IPS-18c (cell line): ENCODE measurements around the gene LRAT.
A peak's percentile ranks its signal among the peaks of the same experiment; 100 is the strongest.

Experiments
- H3K4me3 ChIP-seq: 2 replicates; pipeline ENCODE4 v1.7.0; 2013; ENCODE audit warnings: low read depth, mild to moderate bottlenecking, low read length, moderate library complexity; ENCODE audit not compliant: insufficient read depth
- H3K9me3 ChIP-seq: one replicate; pipeline ENCODE4 v1.6.1; 2013; ENCODE audit warnings: mild to moderate bottlenecking, low read length, moderate library complexity; ENCODE audit not compliant: control insufficient read depth, insufficient read depth

The LRAT gene

DNA sequence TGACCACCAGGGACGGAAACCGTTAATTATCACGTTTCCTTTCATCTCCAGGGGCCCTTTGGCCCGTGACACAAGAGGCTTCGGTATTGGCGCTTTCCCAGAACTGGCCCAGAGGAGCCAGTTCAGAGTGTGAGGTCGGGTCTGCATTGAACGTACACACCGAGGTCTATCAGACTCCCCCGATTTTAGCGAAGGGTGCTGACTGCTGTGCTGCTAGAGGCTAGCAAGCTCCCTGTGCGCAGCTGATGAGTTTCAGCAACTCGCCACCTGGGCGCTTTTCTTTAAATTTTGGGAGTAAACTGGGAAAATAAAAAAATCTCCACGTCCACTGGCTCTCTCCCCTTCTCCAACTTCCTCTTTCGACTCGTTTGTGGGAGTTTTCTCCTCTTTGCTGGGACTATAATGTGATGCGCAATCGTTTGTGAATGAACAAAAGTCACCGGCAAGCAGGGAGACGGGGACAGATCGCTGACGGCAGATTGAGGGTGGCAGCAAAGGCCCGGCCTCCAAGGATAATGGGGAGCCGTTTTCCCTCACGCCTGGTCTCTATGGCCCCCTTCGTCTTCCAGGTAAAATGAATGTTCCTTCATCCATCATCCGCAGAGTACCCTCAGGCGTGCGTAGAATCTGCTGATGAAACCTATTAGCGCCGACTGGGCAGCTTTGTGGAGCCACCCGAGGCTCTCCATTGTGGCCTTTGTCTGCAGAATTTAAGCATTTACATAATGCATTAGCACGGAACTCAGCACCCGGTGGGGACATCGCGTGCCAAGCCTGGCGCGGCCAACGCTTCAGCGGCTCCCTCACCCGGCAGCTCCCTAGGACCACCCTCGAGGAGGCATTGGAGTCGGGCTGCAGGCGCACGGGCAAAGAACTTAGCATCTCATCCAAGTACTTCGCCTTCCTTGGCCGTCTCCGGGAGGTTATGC is 1.6 kb upstream of the LRAT start:
- H3K4me3 ChIP-seq, result peak overlapping the region; percentile 32; the same call in 1 of the 2 replicates
- no peaks in the 10 kb centered on the region for H3K9me3 ChIP-seq

DNA sequence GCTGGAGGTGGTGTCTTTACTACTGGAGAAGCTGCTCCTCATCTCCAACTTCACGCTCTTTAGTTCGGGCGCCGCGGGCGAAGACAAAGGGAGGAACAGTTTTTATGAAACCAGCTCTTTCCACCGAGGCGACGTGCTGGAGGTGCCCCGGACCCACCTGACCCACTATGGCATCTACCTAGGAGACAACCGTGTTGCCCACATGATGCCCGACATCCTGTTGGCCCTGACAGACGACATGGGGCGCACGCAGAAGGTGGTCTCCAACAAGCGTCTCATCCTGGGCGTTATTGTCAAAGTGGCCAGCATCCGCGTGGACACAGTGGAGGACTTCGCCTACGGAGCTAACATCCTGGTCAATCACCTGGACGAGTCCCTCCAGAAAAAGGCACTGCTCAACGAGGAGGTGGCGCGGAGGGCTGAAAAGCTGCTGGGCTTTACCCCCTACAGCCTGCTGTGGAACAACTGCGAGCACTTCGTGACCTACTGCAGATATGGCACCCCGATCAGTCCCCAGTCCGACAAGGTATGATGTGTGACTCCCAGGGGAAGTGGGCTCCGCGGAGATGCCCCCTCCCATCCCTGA is 634 bp downstream of the LRAT start:
- H3K9me3 ChIP-seq, result no peaks in the 10 kb centered on the region
- H3K4me3 ChIP-seq, result peak overlapping the region; percentile 73

DNA sequence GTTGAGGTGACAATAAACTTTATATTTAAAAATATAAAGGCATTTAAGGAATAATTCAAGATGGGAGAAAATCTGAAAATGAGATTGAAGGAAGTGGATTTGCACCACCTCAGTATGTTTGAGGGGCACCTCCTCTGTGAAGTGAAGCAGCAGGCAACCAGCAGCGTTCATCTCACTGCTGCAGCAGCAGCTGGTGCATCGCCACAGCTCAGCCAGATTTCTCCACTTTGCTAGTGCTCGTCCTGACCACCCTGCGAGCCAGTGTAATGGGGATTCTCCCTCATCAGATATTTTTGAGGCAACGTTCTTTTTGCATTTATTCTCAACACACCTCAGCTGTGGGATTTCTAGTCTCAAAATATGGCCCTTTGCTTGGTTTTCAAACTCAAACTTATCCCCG is 13.9 kb downstream of the LRAT start:
- no peak overlapping the region for H3K4me3 ChIP-seq
- H3K9me3 ChIP-seq, result no peaks in the 10 kb centered on the region

DNA sequence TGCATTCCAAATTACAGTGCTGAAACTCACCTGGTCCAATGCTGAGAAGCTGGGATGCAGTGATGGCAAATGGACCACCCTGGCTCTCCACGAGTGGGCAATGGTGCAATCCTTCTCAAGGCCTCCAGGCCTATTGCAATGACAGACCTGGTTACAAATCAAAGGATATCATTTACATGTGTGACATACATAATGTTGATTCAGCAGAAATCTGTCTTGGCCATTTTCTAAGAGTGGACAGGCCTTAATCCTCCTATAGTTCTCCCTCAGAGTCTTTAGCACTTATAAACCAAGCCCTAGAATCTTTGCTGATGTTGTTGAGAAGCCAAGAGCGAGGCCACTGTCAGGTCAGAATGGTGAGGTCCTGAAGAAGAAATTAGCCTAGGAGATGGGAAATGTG is 17.1 kb downstream of the LRAT start:
- H3K9me3 ChIP-seq, result no peaks in the 10 kb centered on the region
- no peak overlapping the region for H3K4me3 ChIP-seq

DNA sequence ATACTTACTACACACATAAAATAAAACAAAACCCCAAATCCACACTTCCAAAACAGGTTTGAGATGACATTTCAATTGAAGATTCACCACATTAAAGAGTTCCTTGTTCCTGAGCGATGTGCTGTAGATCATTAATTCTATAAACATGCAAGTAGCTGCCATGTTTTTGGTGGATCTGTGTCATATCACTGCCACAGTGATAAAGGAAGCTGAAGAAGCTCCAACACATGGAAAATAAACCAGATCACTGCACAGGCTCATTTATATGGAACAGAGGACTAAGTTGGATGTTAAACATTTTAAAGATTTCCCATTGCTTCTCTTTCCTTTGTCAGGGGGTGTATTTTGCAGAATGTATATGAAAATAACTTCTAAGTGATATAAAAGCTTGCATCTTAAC is 34.5 kb downstream of the LRAT start:
- H3K9me3 ChIP-seq, result no peaks in the 10 kb centered on the region

DNA sequence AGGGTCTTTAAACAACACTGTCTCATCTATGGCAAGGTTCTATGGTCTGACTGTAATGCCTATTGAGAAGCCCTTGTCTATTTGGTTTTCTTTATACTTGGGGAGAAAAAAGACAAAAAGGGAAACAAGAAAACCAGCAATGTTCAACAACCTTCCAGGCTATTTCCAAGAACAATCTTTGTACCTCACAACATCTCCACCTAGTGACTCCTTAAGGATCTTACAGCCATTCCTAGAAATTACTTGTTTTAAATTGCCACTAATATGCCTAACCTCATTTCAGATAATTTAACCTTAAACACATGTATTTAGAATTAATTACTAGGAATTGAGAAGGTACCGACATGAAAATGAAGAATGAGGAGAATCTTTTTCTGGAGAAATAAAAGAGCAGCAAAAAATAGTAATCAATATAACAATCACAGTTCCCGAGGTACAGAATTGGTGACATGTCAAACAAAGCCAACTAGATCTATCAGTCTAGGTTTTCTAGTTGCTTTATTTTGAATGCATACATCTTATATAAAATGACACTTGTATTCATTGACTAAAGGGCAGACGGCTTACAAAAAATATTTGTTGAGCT is 35.7 kb downstream of the LRAT start:
- Histone ChIP-seq H3K9me3 (no peaks in the 10 kb centered on the region), H3K4me3 (no peak overlapping the region)

More for the DNA sequence above, 34.5 kb downstream of the LRAT start:
- no peak overlapping the region for H3K4me3 ChIP-seq

DNA sequence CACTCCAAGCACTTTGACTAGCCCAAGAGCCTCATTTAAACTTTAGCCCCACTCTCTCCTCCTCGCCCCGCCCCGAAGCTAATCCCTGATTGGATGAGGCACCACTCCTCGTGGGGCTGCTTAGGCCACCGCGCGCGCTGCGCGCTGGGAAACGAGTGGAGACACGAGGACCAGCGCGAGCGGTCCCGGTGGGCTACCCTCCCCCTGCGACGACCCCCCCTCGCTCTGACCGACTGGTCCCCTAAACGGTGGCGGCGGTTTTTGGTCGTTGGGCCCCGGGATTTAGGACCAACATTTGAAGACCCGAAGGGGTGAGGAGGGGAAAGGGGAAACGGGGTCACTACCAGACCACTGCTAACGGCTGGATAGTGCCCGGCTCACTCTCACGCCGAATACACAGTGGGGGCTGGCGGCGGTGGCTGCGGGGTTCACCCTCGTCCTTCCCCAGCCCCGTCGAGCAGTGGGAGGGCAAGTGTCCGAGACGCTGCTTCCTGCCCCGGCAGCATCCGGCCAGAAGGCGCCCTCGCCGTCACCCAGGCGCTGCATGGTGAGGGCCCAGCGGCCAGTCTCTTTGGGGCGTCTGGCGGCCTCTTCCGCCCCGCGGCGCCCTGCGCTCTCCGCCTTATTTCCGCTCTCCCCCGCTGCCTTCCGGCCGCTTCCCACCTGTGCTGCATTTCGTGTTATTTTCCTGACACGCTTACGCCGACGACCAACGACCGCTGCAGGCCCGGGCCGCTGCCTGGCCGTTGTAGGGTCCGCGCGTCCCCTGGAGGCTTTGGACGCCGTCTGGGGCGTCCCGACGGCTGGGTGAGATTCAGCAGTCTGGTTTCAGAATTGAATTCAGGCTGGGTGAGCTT is 37.6 kb downstream of the LRAT start, which contains the start of gene RBM46:
Gene RBM46 (plus strand): TSS at position 147 of the 857 bp plus-strand sequence. CDS start 15,481 bp downstream, outside the sequence.
- H3K4me3 ChIP-seq, result no peak within 1 kb of the TSS
- no peaks in the 10 kb centered on the region for H3K9me3 ChIP-seq

DNA sequence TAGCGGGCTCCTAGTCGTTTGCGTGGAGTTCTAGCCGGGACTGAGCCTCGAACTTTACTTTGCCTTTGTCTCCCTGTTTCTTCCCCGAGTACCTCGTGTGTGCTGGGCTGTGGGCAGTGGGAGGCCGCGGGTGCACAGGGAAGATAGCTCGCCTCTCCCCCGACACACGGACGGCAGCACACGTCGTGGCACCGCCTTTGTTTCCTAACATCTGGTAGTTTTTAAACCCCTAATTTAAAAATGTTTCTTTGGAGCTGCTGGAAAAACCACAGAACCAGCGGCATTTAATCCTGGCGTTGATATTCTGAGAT is 38.1 kb downstream of the LRAT start:
- no peak overlapping the region for H3K4me3 ChIP-seq
- no peaks in the 10 kb centered on the region for H3K9me3 ChIP-seq
